HG02943 (cell line): ENCODE data around the gene RETREG1.
"Not testable (repeated sequence)": the region's sequence is repeated elsewhere in the genome, so short reads cannot be mapped to it uniquely, and the experiment has no call there.

ENCODE experiments used
- ATAC-seq: cut with Tn5 transposase; IDR thresholded peaks from one replicate; pipeline ENCODE4 v1.9.1; 2021; ENCODE audit warnings: mild to moderate bottlenecking, low read depth, moderate library complexity; ENCODE audit not compliant: unreplicated experiment

RETREG1 gene

GRCh38 chr5:16558984-16559629, 57.7 kb downstream of the RETREG1 start:
- ATAC-seq = no peak

- ATAC-seq = no peak
Measured at GRCh38 chr5:16557477-16557876, 59.3 kb downstream of the RETREG1 start.

GRCh38 chr5:16554110-16554509, 62.7 kb downstream of the RETREG1 start:
- ATAC-seq = no peak

- ATAC-seq = peak; percentile 80
Measured at GRCh38 chr5:16552666-16553343, 64.0 kb downstream of the RETREG1 start.

- no peak for ATAC-seq
Measured at GRCh38 chr5:16551628-16552027, 65.2 kb downstream of the RETREG1 start.

GRCh38 chr5:16550316-16550952, 66.4 kb downstream of the RETREG1 start:
- peak; percentile 56 for ATAC-seq

- ATAC-seq = no peak
Measured at GRCh38 chr5:16549491-16550206, 67.1 kb downstream of the RETREG1 start.

- ATAC-seq = no peak
Measured at GRCh38 chr5:16548812-16549211, 68.0 kb downstream of the RETREG1 start.

- ATAC-seq = no peak
Measured at GRCh38 chr5:16548115-16548514, 68.7 kb downstream of the RETREG1 start.

- ATAC-seq = no peak
Measured at GRCh38 chr5:16547200-16547842, 69.5 kb downstream of the RETREG1 start.

GRCh38 chr5:16546732-16547131, 70.1 kb downstream of the RETREG1 start:
- ATAC-seq = no peak

- no peak for ATAC-seq
Measured at GRCh38 chr5:16544607-16545374, 72.0 kb downstream of the RETREG1 start.

- ATAC-seq = not testable (repeated sequence)
Measured at GRCh38 chr5:16543206-16543605, 73.6 kb downstream of the RETREG1 start.

- no peak for ATAC-seq
Measured at GRCh38 chr5:16542236-16542635, 74.6 kb downstream of the RETREG1 start.

- not testable (repeated sequence) for ATAC-seq
Measured at GRCh38 chr5:16541592-16541991, 75.2 kb downstream of the RETREG1 start.

- no peak for ATAC-seq
Measured at GRCh38 chr5:16540421-16540820, 76.4 kb downstream of the RETREG1 start.

- no peak for ATAC-seq
Measured at GRCh38 chr5:16539169-16539666, 77.6 kb downstream of the RETREG1 start.

- ATAC-seq = no peak
Measured at GRCh38 chr5:16538006-16538405, 78.8 kb downstream of the RETREG1 start.

GRCh38 chr5:16536818-16537217, 80.0 kb downstream of the RETREG1 start:
- no peak for ATAC-seq

- no peak for ATAC-seq
Measured at GRCh38 chr5:16536246-16536645, 80.6 kb downstream of the RETREG1 start.
